Vagina (tissue), 2 donors: ENCODE measurements around the gene SLC39A3.

ENCODE experiments used
- CTCF ChIP-seq, 3 experiments: fragments of 450-650 bp in 2 of 3; fragments of 200-600 bp in 1 of 3; sonication (generic) in 1 of 3; IDR thresholded peaks; one replicate each; pipeline ENCODE4 v1.5.1; 2017 to 2019; ENCODE audit warnings: antibody characterized with exemption in 3 of 3, mild to moderate bottlenecking in 2 of 3, moderate library complexity in 2 of 3
- POLR2AphosphoS5 ChIP-seq, 2 donors: sonication (generic); formaldehyde crosslinking; IDR thresholded peaks; one replicate each; pipeline ENCODE4 v1.9.0; 2017; ENCODE audit warnings: antibody characterized with exemption in 2 of 2, mild to moderate bottlenecking in 2 of 2, low read depth in 1 of 2; ENCODE audit not compliant: insufficient read depth in 1 of 2

- TF ChIP-seq CTCF (IDR thresholded peaks at IDR 0.05) (no peak), POLR2AphosphoS5 (IDR thresholded peaks at IDR 0.05; ENCODE audit: insufficient read depth in 1 of 2, low read depth in 1 of 2) (no peak)
Measured at GRCh38 chr19:2723345-2723715, 16.5 kb downstream of the SLC39A3 start.
